D721Med (cell line): Measurements from ENCODE around the gene NEDD4L.

Experiments
- DNase-seq: peaks from one replicate; pipeline ENCODE4 v3.0.0; 2011; ENCODE audit warnings: low spot score; ENCODE audit not compliant: insufficient read length
- FAIRE-seq: peaks from 2 replicates; lab custom pipeline; 2011; peaks lifted over from hg19 to GRCh38; lab: Jason Lieb, UNC
- TF ChIP-seq, protein P1 (sequence below): IDR thresholded peaks from 2 replicates; pipeline ENCODE4 v1.5.1; 2012; ENCODE audit warnings: mild to moderate bottlenecking, control low read depth; ENCODE audit not compliant: insufficient read depth; ENCODE audit errors: missing control alignments

NEDD4L gene

GRCh38 chr18:58239879-58240278 is 195.9 kb downstream of the NEDD4L start:
- DNase-seq: no peak
- TF ChIP-seq, protein P1, sequence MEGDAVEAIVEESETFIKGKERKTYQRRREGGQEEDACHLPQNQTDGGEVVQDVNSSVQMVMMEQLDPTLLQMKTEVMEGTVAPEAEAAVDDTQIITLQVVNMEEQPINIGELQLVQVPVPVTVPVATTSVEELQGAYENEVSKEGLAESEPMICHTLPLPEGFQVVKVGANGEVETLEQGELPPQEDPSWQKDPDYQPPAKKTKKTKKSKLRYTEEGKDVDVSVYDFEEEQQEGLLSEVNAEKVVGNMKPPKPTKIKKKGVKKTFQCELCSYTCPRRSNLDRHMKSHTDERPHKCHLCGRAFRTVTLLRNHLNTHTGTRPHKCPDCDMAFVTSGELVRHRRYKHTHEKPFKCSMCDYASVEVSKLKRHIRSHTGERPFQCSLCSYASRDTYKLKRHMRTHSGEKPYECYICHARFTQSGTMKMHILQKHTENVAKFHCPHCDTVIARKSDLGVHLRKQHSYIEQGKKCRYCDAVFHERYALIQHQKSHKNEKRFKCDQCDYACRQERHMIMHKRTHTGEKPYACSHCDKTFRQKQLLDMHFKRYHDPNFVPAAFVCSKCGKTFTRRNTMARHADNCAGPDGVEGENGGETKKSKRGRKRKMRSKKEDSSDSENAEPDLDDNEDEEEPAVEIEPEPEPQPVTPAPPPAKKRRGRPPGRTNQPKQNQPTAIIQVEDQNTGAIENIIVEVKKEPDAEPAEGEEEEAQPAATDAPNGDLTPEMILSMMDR: no peak
- no peak for FAIRE-seq

DNA sequence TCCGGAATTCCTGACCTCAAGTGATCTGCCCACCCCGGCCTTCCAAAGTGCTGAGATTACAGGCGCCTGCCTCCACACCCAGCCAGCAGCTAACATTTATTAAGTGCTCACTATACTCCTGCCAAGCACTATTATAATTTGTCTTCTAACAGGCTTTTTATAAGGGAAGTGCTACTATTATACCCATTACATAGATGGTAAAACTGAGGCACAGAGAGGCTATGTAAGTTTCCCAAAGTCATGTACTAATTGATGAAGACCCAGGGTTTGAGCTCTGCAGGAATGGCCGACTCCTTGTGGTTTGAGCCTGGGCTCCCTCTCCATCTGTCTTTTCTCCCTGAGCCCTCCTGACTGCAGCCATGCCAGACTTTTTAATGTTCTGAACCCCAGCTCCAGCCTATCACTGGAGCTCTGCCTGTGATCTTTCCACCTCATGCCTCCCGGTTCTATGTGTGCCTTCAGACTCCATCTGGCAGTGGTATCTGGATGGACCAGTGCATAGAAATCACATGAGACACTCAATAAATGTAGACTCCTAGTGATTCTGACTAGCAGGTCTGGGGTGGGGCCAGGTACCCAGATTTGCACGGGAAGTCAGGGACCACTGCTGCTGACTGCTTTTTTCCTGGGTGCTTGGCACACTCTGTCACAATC is 197.1 kb downstream of the NEDD4L start:
- FAIRE-seq (peak; percentile 46), DNase-seq (no peak)
- TF ChIP-seq, protein P1: no peak

- no peak for FAIRE-seq
- no peak for DNase-seq
- TF ChIP-seq, protein P1: no peak
These were observed 197.9 kb downstream of the NEDD4L start for GRCh38 chr18:58241877-58242276.

- FAIRE-seq: no peak
These were observed 198.4 kb downstream of the NEDD4L start for GRCh38 chr18:58242435-58242834.

GRCh38 chr18:58242968-58243367 is 198.9 kb downstream of the NEDD4L start:
- DNase-seq (no peak), FAIRE-seq (no peak)
- TF ChIP-seq, protein P1: no peak

More at GRCh38 chr18:58242435-58242834, 198.4 kb downstream of the NEDD4L start:
- TF ChIP-seq, protein P1: no peak
- no peak for DNase-seq

- no peak for FAIRE-seq
- DNase-seq: no peak
- TF ChIP-seq, protein P1: no peak
These were observed 199.4 kb downstream of the NEDD4L start for GRCh38 chr18:58243401-58243800.

- TF ChIP-seq, protein P1: no peak
- FAIRE-seq (no peak), DNase-seq (no peak)
These were observed 203.4 kb downstream of the NEDD4L start for GRCh38 chr18:58247363-58247834.
